Liver (tissue), 9 donors: ENCODE data around the gene MDH1B. TPM values are rescaled to one million over a fixed set of nuclear protein-coding genes. Genes with fewer than 3 reads are reported as not detected.

Source experiments
- DNase-seq: peaks from one replicate; pipeline ENCODE4 v3.0.0-alpha.2; 2017; ENCODE audit warnings: low spot score
- H3K27ac ChIP-seq, 2 donors: one replicate each; pipeline ENCODE4 v1.7.0; 2013; ENCODE audit warnings: inconsistent platforms in 2 of 2, low read length in 2 of 2, control low read depth in 1 of 2, low read depth in 1 of 2, mild to moderate bottlenecking in 1 of 2
- H3K27me3 ChIP-seq, 4 donors: one replicate each; pipeline versions ENCODE4 v1.6.1 to v1.7.0; 2013; ENCODE audit warnings: low read length in 3 of 4, inconsistent platforms in 1 of 4, mild to moderate bottlenecking in 1 of 4, moderate library complexity in 1 of 4; ENCODE audit not compliant: control insufficient read depth in 4 of 4, insufficient read depth in 4 of 4
- H3K36me3 ChIP-seq, 4 donors: one replicate each; pipeline versions ENCODE4 v1.6.1 to v1.7.0; 2013; ENCODE audit warnings: low read length in 3 of 4, mild to moderate bottlenecking in 3 of 4, low read depth in 1 of 4, moderate library complexity in 1 of 4; ENCODE audit not compliant: control insufficient read depth in 4 of 4, insufficient read depth in 3 of 4
- H3K4me1 ChIP-seq, 4 donors: one replicate each; pipeline versions ENCODE4 v1.6.1 to v1.7.0; 2013; ENCODE audit warnings: low read length in 3 of 4, mild to moderate bottlenecking in 3 of 4, moderate library complexity in 1 of 4; ENCODE audit not compliant: control insufficient read depth in 4 of 4, insufficient read depth in 4 of 4
- H3K4me3 ChIP-seq, 3 donors: one replicate each; pipeline versions ENCODE4 v1.6.1 to v1.7.0; 2013; ENCODE audit warnings: low read length in 3 of 3, control low read depth in 1 of 3, low read depth in 1 of 3, mild to moderate bottlenecking in 1 of 3
- H3K9ac ChIP-seq, 2 donors: one replicate each; pipeline ENCODE4 v1.7.0; 2013; ENCODE audit warnings: low read length in 2 of 2, mild to moderate bottlenecking in 2 of 2, moderate library complexity in 2 of 2, control low read depth in 1 of 2, low read depth in 1 of 2
- H3K9me3 ChIP-seq, 4 donors: one replicate each; pipeline versions ENCODE4 v1.6.1 to v1.7.0; 2013; ENCODE audit warnings: low read length in 3 of 4; ENCODE audit not compliant: control insufficient read depth in 4 of 4
- CTCF ChIP-seq: fragments of 150-350 bp; IDR thresholded peaks from 2 replicates; pipeline ENCODE4 v1.5.1; 2017; ENCODE audit warnings: improper control_type of control experiment, low read depth, low read length; ENCODE audit not compliant: missing input control
- EGR1 ChIP-seq, 2 donors: IDR thresholded peaks; 2 replicates each; pipeline ENCODE4 v1.6.1; 2016 to 2018; ENCODE audit warnings: antibody characterized with exemption in 2 of 2, low read depth in 2 of 2
- FOXA1 ChIP-seq: IDR thresholded peaks from 2 replicates; pipeline ENCODE4 v1.6.1; 2016; ENCODE audit warnings: antibody characterized with exemption
- FOXA2 ChIP-seq: IDR thresholded peaks from 2 replicates; pipeline ENCODE4 v1.6.1; 2016; ENCODE audit warnings: antibody characterized with exemption
- GABPA ChIP-seq, 2 donors: IDR thresholded peaks in 1 of 2; conservative IDR thresholded peaks in 1 of 2; 2 replicates each; pipeline ENCODE4 v1.6.1; 2016; ENCODE audit warnings: antibody characterized with exemption in 2 of 2, mild to moderate bottlenecking in 1 of 2, moderate library complexity in 1 of 2
- HNF4A ChIP-seq, 2 donors: conservative IDR thresholded peaks; 2 replicates each; pipeline ENCODE4 v1.6.1; 2016; ENCODE audit warnings: antibody characterized with exemption in 2 of 2, mild to moderate bottlenecking in 2 of 2
- HNF4G ChIP-seq: IDR thresholded peaks from 2 replicates; pipeline ENCODE4 v1.6.1; 2016; ENCODE audit warnings: antibody characterized with exemption
- JUND ChIP-seq, 2 donors: IDR thresholded peaks; 2 replicates each; pipeline ENCODE4 v1.6.1; 2016; ENCODE audit warnings: antibody characterized with exemption in 2 of 2
- NR2F2 ChIP-seq: IDR thresholded peaks from 2 replicates; pipeline ENCODE4 v1.6.1; 2016; ENCODE audit warnings: antibody characterized with exemption
- RAD21 ChIP-seq, 2 donors: IDR thresholded peaks; 2 replicates each; pipeline ENCODE4 v1.6.1; 2016; ENCODE audit warnings: antibody characterized with exemption in 2 of 2, mild to moderate bottlenecking in 2 of 2
- RXRA ChIP-seq, 2 donors: IDR thresholded peaks; 2 replicates each; pipeline ENCODE4 v1.6.1; 2017 to 2018; ENCODE audit warnings: antibody characterized with exemption in 2 of 2, mild to moderate bottlenecking in 1 of 2
- SP1 ChIP-seq: IDR thresholded peaks from 2 replicates; pipeline ENCODE4 v1.6.1; 2018; ENCODE audit warnings: antibody characterized with exemption, mild to moderate bottlenecking
- TAF1 ChIP-seq: conservative IDR thresholded peaks from 2 replicates; pipeline ENCODE4 v1.6.1; 2016; ENCODE audit warnings: antibody characterized with exemption, mild to moderate bottlenecking
- YY1 ChIP-seq: IDR thresholded peaks from 2 replicates; pipeline ENCODE4 v1.6.1; 2016; ENCODE audit warnings: antibody characterized with exemption, mild to moderate bottlenecking
- ZBTB33 ChIP-seq: IDR thresholded peaks from 2 replicates; pipeline ENCODE4 v1.6.1; 2016; ENCODE audit warnings: antibody characterized with exemption
- WGBS: extraction: QIAGEN DNeasy Blood & Tissue Kit; methylation state at CpG from one replicate; pipeline ENCODE4 v1.1.7; 2013; 5-methylcytosine and 5-hydroxymethylcytosine counted together
- polyA plus RNA-seq, 2 donors: library from polyadenylated mRNA; stranded (reverse) in 1 of 2; unstranded in 1 of 2; fragments of 200-250 nt in 1 of 2; fragments of >200 nt in 1 of 2; fragmentation: Nextera tagmentation in 1 of 2; extraction: Ambion mirVana in 1 of 2; gene quantifications; one replicate each; pipeline versions ENCODE4 v1.2.1 to v1.2.3, GENCODE V29; 2013 to 2015
- total RNA-seq, 2 donors: library from RNA; depleted of rRNA; stranded (reverse); fragments of >200 nt; gene quantifications; one replicate each; pipeline ENCODE4 v1.2.3, GENCODE V29; 2014
- TF ChIP-seq, protein P1 (sequence below): IDR thresholded peaks from 2 replicates; pipeline ENCODE4 v1.6.1; 2016; ENCODE audit warnings: antibody characterized with exemption
- TF ChIP-seq, protein P2 (sequence below): IDR thresholded peaks from 2 replicates; pipeline ENCODE4 v1.6.1; 2016; ENCODE audit warnings: antibody characterized with exemption, mild to moderate bottlenecking
- TF ChIP-seq, protein P3 (sequence below): IDR thresholded peaks from 2 replicates; pipeline ENCODE4 v1.6.1; 2016; ENCODE audit warnings: antibody characterized with exemption
- donor health status: healthy.
- donor health status: healthy.
- donor health status: healthy.
- donor health status: healthy.
- donor health status: healthy.

The MDH1B gene
- total RNA-seq: under 1 TPM; 0.09 to 0.33 TPM
- under 1 TPM in 1 of 2 donors, not detected in 1; 0.18 TPM for polyA plus RNA-seq

DNA sequence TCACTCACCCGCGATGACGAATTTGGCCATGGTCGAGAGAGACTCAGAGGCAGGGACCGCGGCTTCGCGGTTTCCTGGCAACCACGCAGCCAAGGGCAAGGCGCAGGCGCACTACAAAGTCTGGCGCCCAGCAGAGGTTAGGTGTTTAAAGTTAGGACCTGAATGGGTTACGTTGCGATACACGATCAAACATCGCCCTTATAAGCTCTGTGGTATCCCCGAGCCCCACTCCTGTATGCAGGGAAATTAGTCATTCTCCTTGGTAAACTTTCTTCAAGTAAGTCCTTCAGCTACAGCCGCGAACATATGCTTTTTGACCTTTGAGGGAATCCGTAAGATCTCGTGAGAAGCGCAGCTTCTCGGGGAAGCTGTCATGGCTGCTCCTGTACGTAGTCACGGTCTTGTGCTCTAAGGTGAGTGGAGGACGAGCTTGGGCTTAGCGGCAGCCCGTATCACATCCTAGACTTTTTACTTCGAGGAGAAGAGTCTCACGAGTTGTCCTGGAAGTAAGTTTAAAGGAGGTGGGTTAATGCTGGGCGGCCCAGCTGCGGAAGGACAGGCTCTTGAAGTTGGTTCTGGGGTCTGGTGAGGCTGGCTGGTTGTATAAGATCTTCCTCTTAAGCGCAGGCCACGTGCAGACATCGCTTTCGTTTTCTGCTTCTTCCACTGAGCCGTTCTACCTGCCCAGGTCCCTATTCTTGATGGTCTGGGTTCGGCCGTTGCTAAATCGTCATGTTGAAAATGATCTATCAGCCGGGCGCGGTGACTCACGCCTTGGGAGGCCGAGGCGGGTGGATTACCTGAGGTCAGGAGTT is at the start of gene MDH1B, which contains the start of gene FASTKD2:
TSS of gene MDH1B (minus strand) at position 87 of the 815 bp plus-strand sequence. CDS start at position 30, 57 bp downstream.
TSS of gene FASTKD2 (plus strand) at position 365 of the 815 bp plus-strand sequence. CDS start 1,088 bp downstream, outside the sequence.
- Histone ChIP-seq H3K9me3 (no peaks in the 10 kb centered on the region), H3K36me3 (peaks cover 0 to 20% (median 6%) of the 10 kb centered on the region in 4 donors), H3K4me1 (peaks cover 0 to 22% (median 10%) of the 10 kb centered on the region in 4 donors), H3K27ac (peak within 1 kb of the TSS; percentile 91 to 95), H3K4me3 (peak within 1 kb of the TSS; percentile 63 to 96 (median 92)), H3K9ac (peak within 1 kb of the TSS; percentile 86 to 89), H3K27me3 (peaks cover 0 to 4% (median 2%) of the 10 kb centered on the region in 4 donors)
- under 1% methylated on average over 46 of the region's 46 CpGs for WGBS
- peak; percentile 79 for DNase-seq
- peak in 1 of 2 donors; percentile 42 for TF ChIP-seq HNF4A (conservative IDR thresholded peaks at IDR 0.05)
- TF ChIP-seq YY1: peak; percentile 99
- TF ChIP-seq EGR1 (IDR thresholded peaks at IDR 0.05; ENCODE audit: low read depth in 2 of 2): no peak
- peak; percentile 71 for TF ChIP-seq NR2F2
- TF ChIP-seq GABPA (IDR thresholded peaks at IDR 0.05 in 1 of 2, conservative IDR thresholded peaks at IDR 0.05 in 1 of 2): peak in 1 of 2 donors; percentile 61
- TF ChIP-seq JUND (IDR thresholded peaks at IDR 0.05): peak; percentile 34 to 71
- TF ChIP-seq FOXA1: no peak
- TF ChIP-seq TAF1: no peak
- TF ChIP-seq, protein P1, sequence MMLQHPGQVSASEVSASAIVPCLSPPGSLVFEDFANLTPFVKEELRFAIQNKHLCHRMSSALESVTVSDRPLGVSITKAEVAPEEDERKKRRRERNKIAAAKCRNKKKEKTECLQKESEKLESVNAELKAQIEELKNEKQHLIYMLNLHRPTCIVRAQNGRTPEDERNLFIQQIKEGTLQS: peak; percentile 26
- no peak for TF ChIP-seq HNF4G
- TF ChIP-seq ZBTB33: peak; percentile 100
- TF ChIP-seq RAD21 (IDR thresholded peaks at IDR 0.05): no peak
- TF ChIP-seq FOXA2: no peak
- TF ChIP-seq, protein P2, sequence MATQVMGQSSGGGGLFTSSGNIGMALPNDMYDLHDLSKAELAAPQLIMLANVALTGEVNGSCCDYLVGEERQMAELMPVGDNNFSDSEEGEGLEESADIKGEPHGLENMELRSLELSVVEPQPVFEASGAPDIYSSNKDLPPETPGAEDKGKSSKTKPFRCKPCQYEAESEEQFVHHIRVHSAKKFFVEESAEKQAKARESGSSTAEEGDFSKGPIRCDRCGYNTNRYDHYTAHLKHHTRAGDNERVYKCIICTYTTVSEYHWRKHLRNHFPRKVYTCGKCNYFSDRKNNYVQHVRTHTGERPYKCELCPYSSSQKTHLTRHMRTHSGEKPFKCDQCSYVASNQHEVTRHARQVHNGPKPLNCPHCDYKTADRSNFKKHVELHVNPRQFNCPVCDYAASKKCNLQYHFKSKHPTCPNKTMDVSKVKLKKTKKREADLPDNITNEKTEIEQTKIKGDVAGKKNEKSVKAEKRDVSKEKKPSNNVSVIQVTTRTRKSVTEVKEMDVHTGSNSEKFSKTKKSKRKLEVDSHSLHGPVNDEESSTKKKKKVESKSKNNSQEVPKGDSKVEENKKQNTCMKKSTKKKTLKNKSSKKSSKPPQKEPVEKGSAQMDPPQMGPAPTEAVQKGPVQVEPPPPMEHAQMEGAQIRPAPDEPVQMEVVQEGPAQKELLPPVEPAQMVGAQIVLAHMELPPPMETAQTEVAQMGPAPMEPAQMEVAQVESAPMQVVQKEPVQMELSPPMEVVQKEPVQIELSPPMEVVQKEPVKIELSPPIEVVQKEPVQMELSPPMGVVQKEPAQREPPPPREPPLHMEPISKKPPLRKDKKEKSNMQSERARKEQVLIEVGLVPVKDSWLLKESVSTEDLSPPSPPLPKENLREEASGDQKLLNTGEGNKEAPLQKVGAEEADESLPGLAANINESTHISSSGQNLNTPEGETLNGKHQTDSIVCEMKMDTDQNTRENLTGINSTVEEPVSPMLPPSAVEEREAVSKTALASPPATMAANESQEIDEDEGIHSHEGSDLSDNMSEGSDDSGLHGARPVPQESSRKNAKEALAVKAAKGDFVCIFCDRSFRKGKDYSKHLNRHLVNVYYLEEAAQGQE: peak; percentile 75
- peak; percentile 54 to 57 for TF ChIP-seq RXRA (IDR thresholded peaks at IDR 0.05)
- TF ChIP-seq CTCF: no peak
- TF ChIP-seq, protein P3, sequence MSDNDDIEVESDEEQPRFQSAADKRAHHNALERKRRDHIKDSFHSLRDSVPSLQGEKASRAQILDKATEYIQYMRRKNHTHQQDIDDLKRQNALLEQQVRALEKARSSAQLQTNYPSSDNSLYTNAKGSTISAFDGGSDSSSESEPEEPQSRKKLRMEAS: peak; percentile 96
- peak; percentile 8 for TF ChIP-seq SP1
